SK-N-SH (cell line): ENCODE results near the gene CDC23. TPM values are rescaled to one million over a fixed set of nuclear protein-coding genes. Genes with fewer than 3 reads are reported as not detected.

Source experiments
- CTCF ChIA-PET: fragments of 300-600, 350-600 bp; formaldehyde crosslinking; extraction: SDS; loops from one replicate; lab custom pipeline; 2021; lab: Yijun Ruan, JAX
- POLR2A ChIA-PET: fragments of 350-600 bp; sonication (Branson Sonifier 250); formaldehyde crosslinking; extraction: SDS; loops from one replicate; lab custom pipeline; 2020; ENCODE audit warnings: antibody characterized with exemption, inconsistent platforms; lab: Yijun Ruan, JAX
- DNase-seq: peaks from one replicate; pipeline ENCODE4 v3.0.0; 2012
- H2AFZ ChIP-seq: fragments of 200-600 bp; sonication (generic); 2 replicates; pipeline ENCODE4 v1.8.1; 2016; ENCODE audit warnings: antibody characterized with exemption, mild to moderate bottlenecking, low read depth
- H3F3A ChIP-seq: fragments of 200-600 bp; sonication (generic); replicated peaks from 2 replicates; pipeline ENCODE3; 2016; ENCODE audit warnings: antibody characterized with exemption, mild to moderate bottlenecking; ENCODE audit not compliant: insufficient read depth
- H3K27ac ChIP-seq, 2 experiments: fragments of 200-500 bp in 1 of 2; fragments of 200-600 bp in 1 of 2; sonication (Bioruptor generic) in 1 of 2; sonication (generic), shearing (Covaris generic) in 1 of 2; 2 replicates each; pipeline versions ENCODE4 v1.5.1 to v1.6.1; 2014 to 2016; ENCODE audit warnings: low read depth in 2 of 2, inconsistent platforms in 1 of 2, low read length in 1 of 2, mild to moderate bottlenecking in 1 of 2, mixed read lengths in 1 of 2
- H3K27me3 ChIP-seq: fragments of 200-600 bp; sonication (generic), shearing (Covaris generic); 2 replicates; pipeline ENCODE4 v1.6.1; 2016; ENCODE audit warnings: mixed run types; ENCODE audit not compliant: insufficient read depth
- H3K36me3 ChIP-seq, 2 experiments: fragments of 200-500 bp in 1 of 2; fragments of 200-600 bp in 1 of 2; sonication (Bioruptor generic) in 1 of 2; sonication (generic) in 1 of 2; replicated peaks in 1 of 2; 2 replicates each; pipeline versions ENCODE3 to v1.5.1; 2014 to 2016; ENCODE audit warnings: low read length in 1 of 2, mild to moderate bottlenecking in 1 of 2; ENCODE audit not compliant: insufficient read depth in 2 of 2, control insufficient read depth in 1 of 2
- H3K4me1 ChIP-seq, 2 experiments: fragments of 200-500 bp in 1 of 2; fragments of 200-600 bp in 1 of 2; sonication (Bioruptor generic) in 1 of 2; sonication (generic), shearing (Covaris generic) in 1 of 2; 2 replicates each; pipeline versions ENCODE4 v1.5.1 to v1.6.1; 2014 to 2016; ENCODE audit warnings: low read depth in 1 of 2, low read length in 1 of 2, mixed run types in 1 of 2; ENCODE audit not compliant: insufficient read depth in 2 of 2, control insufficient read depth in 1 of 2
- H3K4me2 ChIP-seq: fragments of 200-600 bp; sonication (generic), shearing (Covaris generic); 2 replicates; pipeline ENCODE4 v1.6.1; 2017; ENCODE audit warnings: mixed run types
- H3K4me3 ChIP-seq, 2 experiments: fragments of 200-500 bp in 1 of 2; fragments of 200-600 bp in 1 of 2; sonication (Bioruptor generic) in 1 of 2; sonication (generic), shearing (Covaris generic) in 1 of 2; 2 replicates each; pipeline versions ENCODE4 v1.5.1 to v1.8.1; 2014 to 2016; ENCODE audit warnings: low read depth in 2 of 2, inconsistent platforms in 1 of 2, low read length in 1 of 2, mild to moderate bottlenecking in 1 of 2, mixed read lengths in 1 of 2, moderate library complexity in 1 of 2
- H3K79me2 ChIP-seq: fragments of 200-600 bp; sonication (generic); 2 replicates; pipeline ENCODE4 v1.8.1; 2017; ENCODE audit warnings: mild to moderate bottlenecking; ENCODE audit not compliant: insufficient read depth
- H3K9ac ChIP-seq: fragments of 200-600 bp; sonication (generic); 2 replicates; pipeline ENCODE4 v1.6.1; 2017; ENCODE audit warnings: mixed run types
- H3K9me2 ChIP-seq: fragments of 200-600 bp; sonication (generic); 2 replicates; pipeline ENCODE4 v1.6.1; 2017; ENCODE audit warnings: mixed run types
- H3K9me3 ChIP-seq: fragments of 200-600 bp; sonication (generic); 2 replicates; pipeline ENCODE4 v1.6.1; 2017; ENCODE audit warnings: mixed run types, mild to moderate bottlenecking, moderate library complexity
- H4K20me1 ChIP-seq: fragments of 200-600 bp; sonication (generic); 2 replicates; pipeline ENCODE4 v1.6.1; 2017; ENCODE audit warnings: mild to moderate bottlenecking, mixed run types; ENCODE audit not compliant: insufficient read depth
- CHD2 ChIP-seq: fragments of 150-350 bp; IDR thresholded peaks from 2 replicates; pipeline ENCODE4 v1.6.1; 2018; ENCODE audit warnings: low read length; ENCODE audit not compliant: partially characterized antibody
- ELF1 ChIP-seq: IDR thresholded peaks from 2 replicates; pipeline ENCODE4 v1.4.0; 2012
- EZH2phosphoT487 ChIP-seq: fragments of 200-600 bp; sonication (generic); IDR thresholded peaks from 2 replicates; pipeline ENCODE4 v1.6.1; 2017; ENCODE audit warnings: low read depth, mixed run types, mild to moderate bottlenecking, antibody characterized with exemption, moderate library complexity, borderline replicate concordance
- FOSL2 ChIP-seq: IDR thresholded peaks from 2 replicates; pipeline ENCODE4 v1.4.0; 2012; ENCODE audit warnings: low read depth, mild to moderate bottlenecking, moderate library complexity, borderline replicate concordance
- GABPA ChIP-seq: IDR thresholded peaks from 2 replicates; pipeline ENCODE4 v1.4.0; 2012; ENCODE audit warnings: low read depth, mild to moderate bottlenecking
- IRF3 ChIP-seq: fragments of 150-350 bp; IDR thresholded peaks from 2 replicates; pipeline ENCODE4 v1.6.1; 2016; ENCODE audit warnings: mild to moderate bottlenecking, low read depth, low read length
- MAX ChIP-seq: IDR thresholded peaks from 2 replicates; pipeline ENCODE4 v1.4.0; 2012; ENCODE audit warnings: low read depth
- MEF2A ChIP-seq: IDR thresholded peaks from 2 replicates; pipeline ENCODE4 v1.4.0; 2012; ENCODE audit warnings: low read depth, borderline replicate concordance
- MXI1 ChIP-seq: IDR thresholded peaks from 2 replicates; pipeline ENCODE4 v1.6.1; 2012; ENCODE audit warnings: mild to moderate bottlenecking, low read depth, low read length, improper control_type of control experiment
- NRF1 ChIP-seq: IDR thresholded peaks from 2 replicates; pipeline ENCODE4 v1.6.1; 2012; ENCODE audit warnings: low read depth, mild to moderate bottlenecking, low read length
- PBX3 ChIP-seq: IDR thresholded peaks from 2 replicates; pipeline ENCODE4; 2012
- POLR2AphosphoS5 ChIP-seq: IDR thresholded peaks from 2 replicates; pipeline ENCODE4 v1.6.1; 2012; ENCODE audit warnings: low read depth, low read length
- RAD21 ChIP-seq: IDR thresholded peaks from 2 replicates; pipeline ENCODE4 v1.6.1; 2012; ENCODE audit warnings: mild to moderate bottlenecking, low read length
- REST ChIP-seq: IDR thresholded peaks from 2 replicates; pipeline ENCODE4 v1.6.1; 2012; ENCODE audit warnings: mild to moderate bottlenecking, low read depth, low read length, moderate library complexity
- TAF1 ChIP-seq: IDR thresholded peaks from 2 replicates; pipeline ENCODE4 v1.6.1; 2012; ENCODE audit warnings: low read depth, mild to moderate bottlenecking, low read length, moderate library complexity, borderline replicate concordance
- TCF12 ChIP-seq: IDR thresholded peaks from 2 replicates; pipeline ENCODE4 v1.4.0; 2012
- USF1 ChIP-seq: IDR thresholded peaks from 2 replicates; pipeline ENCODE4 v1.4.0; 2012; ENCODE audit warnings: low read depth, borderline replicate concordance
- WGBS: methylation state at CpG from one replicate; pipeline ENCODE4 v1.1.6; 2017; ENCODE audit warnings: low lambda C conversion rate; 5-methylcytosine and 5-hydroxymethylcytosine counted together
- polyA plus RNA-seq, 3 experiments: library from polyadenylated mRNA; depleted of rRNA; stranded (reverse); fragments of >200 nt; gene quantifications; 2 replicates each; pipeline ENCODE4 v1.2.3, GENCODE V29; 2012

The CDC23 gene
- polyA plus RNA-seq, 1 of the 3 experiments (the other 2 are of a cell fraction) = 20.2 TPM

GRCh38 chr5:138216799-138217198, 3.7 kb upstream of the CDC23 start:
- no peak overlapping the region for H2AFZ ChIP-seq
- no peaks in the 10 kb centered on the region for H3K9me2 ChIP-seq
- H3K79me2 ChIP-seq = peaks cover 14% of the 10 kb centered on the region
- POLR2A ChIA-PET = no interaction called here
- no peak overlapping the region for H3K4me3 ChIP-seq
- DNase-seq = no peak
- no peaks in the 10 kb centered on the region for H3K9me3 ChIP-seq
- no peak overlapping the region for H3K9ac ChIP-seq
- TF ChIP-seq MXI1 (no peak), GABPA (no peak), USF1 (no peak), POLR2AphosphoS5 (no peak), ELF1 (no peak), CHD2 (no peak), MAX (no peak), REST (no peak), TAF1 (no peak), FOSL2 (no peak), EZH2phosphoT487 (no peak), IRF3 (no peak), MEF2A (no peak), PBX3 (no peak), RAD21 (no peak), NRF1 (no peak), TCF12 (no peak)
- no peak overlapping the region for H3K4me2 ChIP-seq
- no peaks in the 10 kb centered on the region for H3F3A ChIP-seq
- CTCF ChIA-PET = interaction anchor here (1.0 to 2.6 kb wide), 3 partner anchors 15 to 136 kb away, joined by 3 to 12 read pairs (median 10); partner anchors contain the start of gene KDM3B
- H3K27me3 ChIP-seq = no peaks in the 10 kb centered on the region
- no peaks in the 10 kb centered on the region for H3K36me3 ChIP-seq
- no peak overlapping the region for H3K27ac ChIP-seq
- 82% methylated on average over 2 of the region's 2 CpGs for WGBS
- no peaks in the 10 kb centered on the region for H4K20me1 ChIP-seq
- peaks cover 5 to 8% of the 10 kb centered on the region in 2 experiments; a peak in 2 of 4 replicates for H3K4me1 ChIP-seq
